GM12875 (cell line): ENCODE data around the gene RHOBTB3.
"Not testable (repeated sequence)": the region's sequence is repeated elsewhere in the genome, so short reads cannot be mapped to it uniquely, and the experiment has no call there.

ENCODE experiments used
- H3K4me3 ChIP-seq: one replicate; pipeline ENCODE4 v1.5.1; 2011; ENCODE audit warnings: low read depth, low read length, control low read depth
- TF ChIP-seq, protein P1 (sequence below): IDR thresholded peaks from 2 replicates; pipeline ENCODE4 v1.5.1; 2011; ENCODE audit warnings: low read depth, mild to moderate bottlenecking, control low read depth, inconsistent platforms, low read length, moderate library complexity, borderline replicate concordance; ENCODE audit not compliant: insufficient read depth

The RHOBTB3 gene

DNA sequence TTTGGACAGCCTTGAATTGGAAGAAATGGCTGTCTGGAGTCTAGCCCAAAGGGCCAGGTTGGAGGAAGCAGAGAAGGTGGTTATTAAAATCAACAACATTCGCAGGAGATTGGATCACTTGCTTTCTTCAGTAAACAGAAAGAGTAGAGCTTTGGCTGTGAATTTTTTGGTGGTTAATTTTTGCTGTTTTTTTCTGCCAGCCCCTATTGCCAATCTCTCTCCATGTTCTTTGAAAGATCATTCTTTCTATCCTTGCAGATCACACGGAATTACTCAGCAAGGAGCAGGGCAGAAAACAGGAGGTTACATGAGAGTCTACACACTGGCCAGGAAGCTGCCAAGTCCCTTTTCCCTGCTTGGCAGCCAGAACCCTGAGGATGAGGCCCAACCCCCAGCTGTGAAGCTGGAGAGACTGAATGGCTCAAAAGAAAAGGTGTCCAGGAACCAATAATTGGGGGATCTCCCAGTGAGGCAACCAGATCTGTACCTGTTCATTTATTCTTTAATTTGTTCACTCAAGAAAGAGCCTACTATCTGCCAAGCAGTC lies 78.4 kb downstream of the RHOBTB3 start:
- no peak overlapping the region for H3K4me3 ChIP-seq
- TF ChIP-seq, protein P1, sequence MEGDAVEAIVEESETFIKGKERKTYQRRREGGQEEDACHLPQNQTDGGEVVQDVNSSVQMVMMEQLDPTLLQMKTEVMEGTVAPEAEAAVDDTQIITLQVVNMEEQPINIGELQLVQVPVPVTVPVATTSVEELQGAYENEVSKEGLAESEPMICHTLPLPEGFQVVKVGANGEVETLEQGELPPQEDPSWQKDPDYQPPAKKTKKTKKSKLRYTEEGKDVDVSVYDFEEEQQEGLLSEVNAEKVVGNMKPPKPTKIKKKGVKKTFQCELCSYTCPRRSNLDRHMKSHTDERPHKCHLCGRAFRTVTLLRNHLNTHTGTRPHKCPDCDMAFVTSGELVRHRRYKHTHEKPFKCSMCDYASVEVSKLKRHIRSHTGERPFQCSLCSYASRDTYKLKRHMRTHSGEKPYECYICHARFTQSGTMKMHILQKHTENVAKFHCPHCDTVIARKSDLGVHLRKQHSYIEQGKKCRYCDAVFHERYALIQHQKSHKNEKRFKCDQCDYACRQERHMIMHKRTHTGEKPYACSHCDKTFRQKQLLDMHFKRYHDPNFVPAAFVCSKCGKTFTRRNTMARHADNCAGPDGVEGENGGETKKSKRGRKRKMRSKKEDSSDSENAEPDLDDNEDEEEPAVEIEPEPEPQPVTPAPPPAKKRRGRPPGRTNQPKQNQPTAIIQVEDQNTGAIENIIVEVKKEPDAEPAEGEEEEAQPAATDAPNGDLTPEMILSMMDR: no peak

DNA sequence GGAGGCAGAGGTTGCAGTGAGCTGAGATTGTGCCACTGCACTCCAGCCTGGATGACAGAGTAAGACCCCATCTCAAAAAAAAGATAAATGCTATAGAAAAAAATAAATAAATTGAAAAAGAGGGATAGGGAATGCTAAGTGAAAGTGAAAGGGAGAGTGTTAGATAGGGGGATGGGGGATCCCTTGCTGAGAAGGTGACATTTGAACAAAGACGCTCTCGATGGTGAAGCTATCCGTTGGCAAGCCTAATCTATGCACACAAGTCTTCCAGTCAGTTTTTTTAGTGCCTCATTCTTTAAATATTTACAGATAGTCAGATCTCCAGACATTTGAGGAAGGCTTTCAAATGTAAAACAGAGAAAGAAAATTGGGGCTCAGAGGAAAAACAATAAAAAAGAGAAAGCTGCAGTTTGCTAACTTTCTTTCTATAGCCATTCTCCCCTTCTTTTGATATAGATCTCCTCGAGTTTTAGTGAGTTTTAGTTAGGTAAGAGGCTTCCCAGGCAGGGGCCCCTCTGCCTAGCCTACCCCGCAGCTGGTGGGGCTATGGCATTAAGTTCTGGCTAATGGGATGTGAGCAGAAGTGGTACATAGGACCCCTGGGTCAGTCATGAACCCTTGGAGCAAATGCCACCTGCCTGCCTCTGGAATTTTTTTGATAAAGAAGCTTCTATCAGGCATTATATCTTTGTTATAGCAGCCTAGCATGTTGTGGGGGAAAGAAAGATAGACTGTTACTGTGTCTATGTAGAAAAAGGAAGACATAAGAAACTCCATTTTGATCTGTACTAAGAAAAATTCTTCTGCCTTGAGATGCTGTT lies 79.4 kb downstream of the RHOBTB3 start:
- H3K4me3 ChIP-seq: no peak overlapping the region
- TF ChIP-seq, protein P1: no peak

DNA sequence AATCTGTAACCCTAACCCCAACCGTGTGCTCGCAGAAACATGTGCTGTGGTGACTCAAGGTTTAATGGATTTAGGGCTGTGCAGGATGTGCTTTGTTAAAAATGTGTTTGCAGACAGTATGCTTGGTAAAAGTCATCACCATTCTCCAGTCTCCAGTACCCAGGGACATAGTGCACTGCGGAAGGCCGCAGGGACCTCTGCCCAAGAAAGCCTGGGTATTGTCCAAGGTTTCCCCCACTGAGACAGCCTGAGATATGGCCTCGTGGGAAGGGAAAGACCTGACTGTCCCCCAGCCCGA lies 79.9 kb downstream of the RHOBTB3 start:
- not testable (repeated sequence) for H3K4me3 ChIP-seq

DNA sequence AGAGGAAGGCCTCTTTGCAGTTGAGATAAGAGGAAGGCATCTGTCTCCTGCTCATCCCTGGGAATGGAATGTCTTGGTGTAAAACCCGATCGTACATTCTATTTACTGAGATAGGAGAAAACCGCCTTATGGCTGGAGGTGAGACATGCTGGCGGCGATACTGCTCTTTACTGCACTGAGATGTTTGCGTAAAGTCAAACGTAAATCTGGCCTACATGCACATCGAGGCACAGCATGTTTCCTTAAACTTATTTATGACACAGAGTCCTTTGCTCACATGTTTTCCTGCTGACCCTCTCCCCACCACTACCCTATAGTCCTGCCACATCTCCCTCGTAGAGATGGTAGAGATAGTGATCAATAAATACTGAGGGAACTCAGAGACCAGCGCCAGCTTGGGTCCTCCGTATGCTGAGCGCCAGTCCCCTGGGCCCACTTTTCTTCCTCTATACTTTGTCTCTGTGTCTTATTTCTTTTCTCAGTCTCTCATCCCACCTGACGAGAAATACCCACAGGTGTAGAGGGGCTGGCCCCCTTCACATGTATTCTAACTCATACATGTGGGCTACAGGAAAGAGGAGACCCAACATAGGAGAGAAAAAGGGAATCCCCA lies 80.4 kb downstream of the RHOBTB3 start:
- H3K4me3 ChIP-seq: not testable (repeated sequence)

DNA sequence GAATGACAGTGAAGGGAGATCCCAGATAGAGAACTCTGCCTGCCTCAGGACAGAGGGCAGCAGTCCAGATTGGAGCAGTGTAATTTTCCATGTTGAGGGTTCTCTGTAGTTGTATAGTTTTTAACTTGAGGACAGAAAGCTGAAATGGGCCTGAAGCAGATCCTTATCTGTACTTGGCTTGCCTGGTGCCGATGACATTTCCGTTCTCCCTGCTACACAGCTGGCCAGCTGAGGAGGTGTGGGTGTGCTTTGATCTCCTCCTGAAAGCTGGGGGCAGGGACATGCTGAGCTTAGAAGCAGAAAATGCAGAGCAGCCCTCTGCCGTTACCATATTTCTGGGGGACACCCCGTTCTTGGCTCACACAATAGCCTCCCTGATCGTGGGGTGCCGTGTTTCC lies 80.9 kb downstream of the RHOBTB3 start:
- no peak overlapping the region for H3K4me3 ChIP-seq
- TF ChIP-seq, protein P1: no peak

DNA sequence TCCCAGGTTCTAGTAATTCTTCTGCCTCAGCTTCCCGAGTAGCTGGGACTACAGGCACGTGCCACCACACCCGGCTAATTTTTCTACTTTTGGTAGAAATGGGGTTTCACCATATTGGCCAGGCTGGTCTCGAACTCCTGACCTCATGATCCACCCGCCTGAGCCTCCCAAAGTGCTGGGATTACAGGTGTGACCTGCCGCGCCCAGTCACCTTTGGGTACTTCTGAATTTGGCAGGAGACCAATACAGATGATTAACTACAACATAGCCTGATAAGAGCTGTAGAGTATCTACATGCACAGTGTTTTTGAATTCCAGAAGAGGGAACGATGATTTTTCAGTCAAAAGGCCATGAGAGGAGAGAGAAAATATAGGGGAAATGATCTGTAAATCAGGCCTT lies 81.9 kb downstream of the RHOBTB3 start:
- not testable (repeated sequence) for H3K4me3 ChIP-seq

DNA sequence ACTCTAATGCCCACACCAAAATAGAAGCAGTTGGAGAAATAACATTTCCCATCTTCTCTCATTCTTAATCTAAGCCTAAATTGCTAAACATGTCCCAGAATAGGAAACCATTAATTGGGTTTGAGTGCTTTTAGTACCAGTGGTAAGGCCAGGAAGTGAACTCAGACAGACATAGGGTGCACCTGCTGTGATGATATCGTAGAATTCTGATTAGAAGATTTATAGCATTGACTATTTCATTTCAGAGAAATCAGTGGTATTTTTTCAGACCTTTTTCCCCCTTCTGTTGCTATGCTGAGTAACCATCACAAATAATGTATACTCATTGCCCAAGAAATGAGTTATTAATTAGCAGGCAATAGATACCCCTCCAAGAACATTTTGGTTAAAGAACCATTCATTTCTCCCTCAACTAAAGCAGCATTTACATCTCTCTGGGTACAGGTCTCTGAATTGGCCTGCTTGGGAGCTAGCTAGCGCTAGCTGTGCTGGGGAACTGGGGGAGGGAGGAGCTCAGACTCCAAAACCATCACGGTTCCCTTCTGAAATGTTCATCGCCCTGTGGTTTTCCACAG lies 84.1 kb downstream of the RHOBTB3 start:
- TF ChIP-seq, protein P1: no peak
- no peak overlapping the region for H3K4me3 ChIP-seq

DNA sequence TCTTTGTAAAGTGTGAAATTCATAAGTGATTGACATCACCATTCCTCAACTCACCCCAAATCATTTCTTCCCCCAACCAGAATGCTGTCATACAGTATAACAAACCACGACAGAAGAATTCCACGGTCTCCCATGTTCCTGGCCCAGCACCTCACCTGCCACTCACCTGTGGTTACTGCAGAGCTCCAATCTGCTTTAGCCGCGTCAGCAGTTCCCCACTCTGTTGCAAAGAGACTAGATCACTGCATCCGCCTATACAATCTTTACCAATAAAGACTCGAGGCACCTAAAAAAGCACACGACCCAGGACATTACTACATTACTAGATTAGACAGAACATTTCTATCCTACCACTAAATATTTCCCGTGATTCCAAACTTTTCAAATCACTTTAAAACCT lies 85.2 kb downstream of the RHOBTB3 start:
- TF ChIP-seq, protein P1: no peak
- no peak overlapping the region for H3K4me3 ChIP-seq

DNA sequence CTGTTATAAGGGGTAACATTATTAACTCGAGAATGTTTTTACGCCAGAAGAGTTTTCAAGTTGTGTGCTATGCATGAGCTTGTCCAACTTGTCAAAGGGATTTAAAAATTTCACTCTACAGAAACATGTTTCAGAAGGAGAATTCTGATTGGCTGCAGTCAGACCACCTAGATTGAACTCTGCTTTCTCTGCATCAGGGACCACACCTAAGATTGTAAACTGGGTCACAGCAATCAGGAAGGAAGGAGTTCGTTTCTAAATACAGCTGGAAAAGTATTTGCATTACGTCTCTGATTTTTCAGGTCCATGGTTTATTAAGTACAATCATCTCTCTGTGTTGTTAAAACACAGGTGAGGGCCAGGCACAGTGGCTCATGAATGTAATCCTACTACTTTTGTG lies 85.6 kb downstream of the RHOBTB3 start:
- no peak overlapping the region for H3K4me3 ChIP-seq
- TF ChIP-seq, protein P1: no peak
